K562 (cell line): ENCODE measurements around the gene BTG2. TPM values are rescaled to one million over a fixed set of nuclear protein-coding genes. Genes with fewer than 3 reads are reported as not detected.
A peak's percentile ranks its signal among the peaks of the same experiment; 100 is the strongest.

Source experiments
- ARHGAP35 ChIP-seq: fragments of 450-650 bp; IDR thresholded peaks from 2 replicates; pipeline ENCODE4 v1.6.1; 2018; ENCODE audit not compliant: partially characterized antibody
- ARID2 ChIP-seq: fragments of 450-650 bp; IDR thresholded peaks from 2 replicates; pipeline ENCODE4 v1.6.1; 2017; ENCODE audit warnings: antibody characterized with exemption, mild to moderate bottlenecking
- ATF1 ChIP-seq, 2 experiments: fragments of 450-650 bp in 1 of 2; IDR thresholded peaks; 2 replicates each; pipeline ENCODE4 v1.6.1; 2016; ENCODE audit warnings: missing compliant biosample characterization in 1 of 2, missing genetic modification characterization in 1 of 2
- BCOR ChIP-seq: fragments of 450-650 bp; IDR thresholded peaks from 2 replicates; pipeline ENCODE4 v1.6.1; 2016
- CBX3 ChIP-seq, 2 experiments: IDR thresholded peaks; 1 replicate in 1 of 2; 2 replicates in 1 of 2; pipeline ENCODE4 v1.6.1; 2012; ENCODE audit warnings: inconsistent platforms in 2 of 2, low read length in 2 of 2, borderline replicate concordance in 1 of 2, control low read depth in 1 of 2
- DPF2 ChIP-seq: fragments of 450-650 bp; IDR thresholded peaks from 2 replicates; pipeline ENCODE4 v1.6.1; 2016
- E4F1 ChIP-seq: fragments of 250-450 bp; sonication (Bioruptor Pico); IDR thresholded peaks from 2 replicates; pipeline ENCODE4 v1.5.0; 2021; ENCODE audit warnings: mild to moderate bottlenecking, borderline replicate concordance
- ETV1 ChIP-seq: fragments of 450-650 bp; conservative IDR thresholded peaks from 2 replicates; pipeline ENCODE4 v1.6.1; 2016; ENCODE audit warnings: missing genetic modification characterization, control low read depth, low read depth, missing compliant biosample characterization
- HCFC1 ChIP-seq: IDR thresholded peaks from 2 replicates; pipeline ENCODE4 v1.6.1; 2012; ENCODE audit warnings: low read depth, low read length, improper control_type of control experiment
- MAFG ChIP-seq: fragments of 450-650 bp; conservative IDR thresholded peaks from 2 replicates; pipeline ENCODE4 v1.6.1; 2016; ENCODE audit warnings: missing genetic modification characterization, missing compliant biosample characterization
- MYBL2 ChIP-seq, 2 experiments: fragments of 450-650 bp in 1 of 2; sonication (generic) in 1 of 2; formaldehyde crosslinking in 1 of 2; IDR thresholded peaks; 2 replicates each; pipeline versions ENCODE4 v1.6.1 to v1.8.1; 2017 to 2022; ENCODE audit warnings: borderline replicate concordance in 1 of 2, inconsistent platforms in 1 of 2, low read depth in 1 of 2, mild to moderate bottlenecking in 1 of 2, missing genetic modification reagents in 1 of 2, moderate library complexity in 1 of 2
- NEUROD1 ChIP-seq: fragments of 150-350 bp; IDR thresholded peaks from 2 replicates; pipeline ENCODE4 v1.6.1; 2014; ENCODE audit warnings: borderline replicate concordance, low read length, low read depth; ENCODE audit not compliant: partially characterized antibody
- NRF1 ChIP-seq, 2 experiments: fragments of 450-650 bp; IDR thresholded peaks in 1 of 2; conservative IDR thresholded peaks in 1 of 2; 2 replicates each; pipeline ENCODE4 v1.6.1; 2014; ENCODE audit warnings: mild to moderate bottlenecking in 2 of 2
- PCBP2 ChIP-seq: fragments of 200-400 bp; formaldehyde crosslinking; IDR thresholded peaks from 2 replicates; pipeline ENCODE4 v1.6.1; 2018; ENCODE audit warnings: low read length, low read depth, mild to moderate bottlenecking, moderate library complexity; ENCODE audit not compliant: poor library complexity, severe bottlenecking
- PURB ChIP-seq: sonication (generic); formaldehyde crosslinking; IDR thresholded peaks from 2 replicates; pipeline ENCODE4 v1.9.0; 2021; ENCODE audit warnings: low read depth, mild to moderate bottlenecking, missing genetic modification reagents
- RCOR1 ChIP-seq, 2 experiments: IDR thresholded peaks; 2 replicates each; pipeline ENCODE4 v1.6.1; 2012; ENCODE audit warnings: low read depth in 2 of 2, low read length in 2 of 2, borderline replicate concordance in 1 of 2, improper control_type of control experiment in 1 of 2
- TOE1 ChIP-seq, 2 experiments: fragments of 450-650 bp in 1 of 2; sonication (generic) in 1 of 2; formaldehyde crosslinking in 1 of 2; IDR thresholded peaks; 2 replicates each; pipeline versions ENCODE4 v1.7.1 to v1.8.0; 2016 to 2022; ENCODE audit warnings: borderline replicate concordance in 2 of 2, mild to moderate bottlenecking in 2 of 2, antibody characterized with exemption in 1 of 2, inconsistent platforms in 1 of 2, low read depth in 1 of 2, missing genetic modification reagents in 1 of 2, moderate library complexity in 1 of 2
- ZBTB34 ChIP-seq: fragments of 250-450 bp; sonication (Bioruptor Pico); IDR thresholded peaks from 2 replicates; pipeline ENCODE4 v1.8.0; 2021; ENCODE audit warnings: mild to moderate bottlenecking, moderate library complexity
- ZNF134 ChIP-seq: fragments of 250-450 bp; sonication (Bioruptor Pico); conservative IDR thresholded peaks from 2 replicates; pipeline ENCODE4 v1.4.0; 2020
- ZNF511 ChIP-seq: sonication (generic); formaldehyde crosslinking; IDR thresholded peaks from 2 replicates; pipeline ENCODE4 v1.8.0; 2022; ENCODE audit warnings: mild to moderate bottlenecking, missing genetic modification reagents
- ZNF695 ChIP-seq: fragments of 450-650 bp; formaldehyde crosslinking; IDR thresholded peaks from 2 replicates; pipeline ENCODE4 v1.4.0; 2020; ENCODE audit warnings: mild to moderate bottlenecking, moderate library complexity
- polyA plus RNA-seq, 8 experiments: library from polyadenylated mRNA; depleted of rRNA in 4 of 8; stranded (reverse) in 5 of 8; unstranded in 3 of 8; fragments of >200 nt; fragmentation: Nextera tagmentation in 2 of 8; fragmentation: Illumina TruSeq in 1 of 8; extraction: Ambion mirVana in 2 of 8; extraction: Trizol in 1 of 8; gene quantifications; 2 replicates each; pipeline versions ENCODE4 v1.2.1 to v1.2.3, GENCODE V29; 2011 to 2014; ENCODE audit warnings: inconsistent platforms in 1 of 8, missing spikeins in 1 of 8
- total RNA-seq, 7 experiments: library from RNA; depleted of rRNA in 6 of 7; stranded (reverse); fragments of >200 nt in 6 of 7; fragmentation: Illumina TruSeq in 2 of 7; extraction: Trizol in 2 of 7; gene quantifications; 2 replicates each; pipeline versions ENCODE4 v1.2.1 to v1.2.3, GENCODE V29; 2011 to 2021; ENCODE audit warnings: low replicate concordance in 1 of 7

BTG2 gene
- total and polyA plus RNA-seq, 9 of the 15 experiments (the other 6 are each of a cell fraction or from before 2014, with no cell fraction given) = 2.3 to 41.9 (median 8.7) TPM

- no peak; the same call in 1 of the 2 replicates for TF ChIP-seq ZBTB34 (CRISPR knock-in tag)
- no peak for TF ChIP-seq PCBP2
- peak in 1 of 2 experiments; percentile 44; a peak in 1 of 4 replicates for TF ChIP-seq NRF1 (conservative IDR thresholded peaks at IDR 0.05 in 1 of 2, IDR thresholded peaks at IDR 0.05 in 1 of 2)
- TF ChIP-seq ARID2 = peak; percentile 100
- no peak for TF ChIP-seq ARHGAP35
- TF ChIP-seq MYBL2 (IDR thresholded peaks at IDR 0.05; ENCODE audit: low read depth) = no peak
- TF ChIP-seq MYBL2 (CRISPR knock-in tag; IDR thresholded peaks at IDR 0.05; ENCODE audit: borderline replicate concordance) = no peak
- TF ChIP-seq RCOR1 (IDR thresholded peaks at IDR 0.05; ENCODE audit: borderline replicate concordance in 1 of 2, low read depth in 2 of 2, low read length in 2 of 2) = peak in 1 of 2 experiments; percentile 47; a peak in 1 of 4 replicates
- TF ChIP-seq E4F1 (CRISPR knock-in tag) = no peak
- 0 out of 2 replicates have a peak, but pooled peaks have one; percentile 32 for TF ChIP-seq ETV1
- TF ChIP-seq DPF2 = peak; percentile 33; the same call in 1 of the 2 replicates
- peak; percentile 39; the same call in 1 of the 2 replicates for TF ChIP-seq HCFC1
- peak; percentile 71 for TF ChIP-seq TOE1 (IDR thresholded peaks at IDR 0.05; ENCODE audit: borderline replicate concordance)
- TF ChIP-seq TOE1 (CRISPR knock-in tag; IDR thresholded peaks at IDR 0.05; ENCODE audit: borderline replicate concordance, low read depth) = no peak
- TF ChIP-seq CBX3 (IDR thresholded peaks at IDR 0.05; ENCODE audit: borderline replicate concordance in 1 of 2, low read length in 2 of 2) = peak in 1 of 2 experiments; percentile 47; a peak in 1 of 3 replicates
- TF ChIP-seq MAFG (tag) = peak; percentile 73
- peak; percentile 73 for TF ChIP-seq BCOR
- TF ChIP-seq NEUROD1 = peak; percentile 56
- TF ChIP-seq ZNF695 (CRISPR knock-in tag) = peak; percentile 36; the same call in 1 of the 2 replicates
- no peak for TF ChIP-seq ATF1 (CRISPR knock-in tag; IDR thresholded peaks at IDR 0.05)
- TF ChIP-seq ATF1 (tag; IDR thresholded peaks at IDR 0.05) = peak; percentile 58
- peak; percentile 44; the same call in 1 of the 2 replicates for TF ChIP-seq ZNF511 (CRISPR knock-in tag)
- no peak for TF ChIP-seq PURB
- TF ChIP-seq ZNF134 (CRISPR knock-in tag) = no peak
Observed at GRCh38 chr1:203273206-203273868, 32.0 kb upstream of the BTG2 start (continued).
